Thyroid gland (tissue), 4 donors: ENCODE results near the gene TBRG1.

Experiments
- CTCF ChIP-seq, 6 experiments: fragments of 200-600 bp in 3 of 6; fragments of 450-650 bp in 3 of 6; sonication (generic) in 3 of 6; IDR thresholded peaks; one replicate each; pipeline ENCODE4 v1.5.1; 2016 to 2019; ENCODE audit warnings: antibody characterized with exemption in 6 of 6, mild to moderate bottlenecking in 2 of 6, inconsistent platforms in 1 of 6, moderate library complexity in 1 of 6
- POLR2A ChIP-seq, 2 donors: fragments of 450-650 bp; IDR thresholded peaks; one replicate each; pipeline ENCODE4 v1.6.1; 2017; ENCODE audit warnings: antibody characterized with exemption in 2 of 2, mild to moderate bottlenecking in 2 of 2, moderate library complexity in 1 of 2

GRCh38 chr11:124618863-124619262 lies 3.8 kb upstream of the TBRG1 start:
- TF ChIP-seq CTCF (IDR thresholded peaks at IDR 0.05), result no peak
- no peak for TF ChIP-seq POLR2A (IDR thresholded peaks at IDR 0.05)
